ENCODE results near the gene MSTN.

Gene MSTN

DNA sequence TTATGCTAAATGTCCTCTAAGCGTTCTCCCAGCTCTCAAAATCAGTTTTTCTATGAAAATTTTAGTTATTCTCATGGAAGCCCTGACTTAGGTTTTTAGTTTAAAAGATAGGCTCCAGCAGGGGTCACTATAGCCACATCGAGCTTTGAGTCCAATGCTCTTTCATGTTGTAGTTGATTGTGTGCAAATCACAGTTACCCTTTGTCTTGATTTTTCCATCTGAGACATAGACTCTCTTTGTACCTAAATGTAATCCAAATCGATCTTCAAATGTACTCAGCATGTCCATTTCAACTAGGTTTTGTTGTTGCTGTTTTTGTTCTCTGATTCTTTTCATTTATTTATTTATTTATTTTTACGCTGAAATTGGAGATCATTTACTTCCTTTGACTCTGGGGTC lies 26.4 kb upstream of the MSTN start:
- TF ChIP-seq, protein P1, sequence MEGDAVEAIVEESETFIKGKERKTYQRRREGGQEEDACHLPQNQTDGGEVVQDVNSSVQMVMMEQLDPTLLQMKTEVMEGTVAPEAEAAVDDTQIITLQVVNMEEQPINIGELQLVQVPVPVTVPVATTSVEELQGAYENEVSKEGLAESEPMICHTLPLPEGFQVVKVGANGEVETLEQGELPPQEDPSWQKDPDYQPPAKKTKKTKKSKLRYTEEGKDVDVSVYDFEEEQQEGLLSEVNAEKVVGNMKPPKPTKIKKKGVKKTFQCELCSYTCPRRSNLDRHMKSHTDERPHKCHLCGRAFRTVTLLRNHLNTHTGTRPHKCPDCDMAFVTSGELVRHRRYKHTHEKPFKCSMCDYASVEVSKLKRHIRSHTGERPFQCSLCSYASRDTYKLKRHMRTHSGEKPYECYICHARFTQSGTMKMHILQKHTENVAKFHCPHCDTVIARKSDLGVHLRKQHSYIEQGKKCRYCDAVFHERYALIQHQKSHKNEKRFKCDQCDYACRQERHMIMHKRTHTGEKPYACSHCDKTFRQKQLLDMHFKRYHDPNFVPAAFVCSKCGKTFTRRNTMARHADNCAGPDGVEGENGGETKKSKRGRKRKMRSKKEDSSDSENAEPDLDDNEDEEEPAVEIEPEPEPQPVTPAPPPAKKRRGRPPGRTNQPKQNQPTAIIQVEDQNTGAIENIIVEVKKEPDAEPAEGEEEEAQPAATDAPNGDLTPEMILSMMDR (conservative IDR thresholded peaks at IDR 0.05; ENCODE audit: low read length) = peak; percentile 86
- no peak overlapping the region for H3K4me3 ChIP-seq (ENCODE audit: low read length)
- peak; percentile 63 for DNase-seq (ENCODE audit: low read depth)

DNA sequence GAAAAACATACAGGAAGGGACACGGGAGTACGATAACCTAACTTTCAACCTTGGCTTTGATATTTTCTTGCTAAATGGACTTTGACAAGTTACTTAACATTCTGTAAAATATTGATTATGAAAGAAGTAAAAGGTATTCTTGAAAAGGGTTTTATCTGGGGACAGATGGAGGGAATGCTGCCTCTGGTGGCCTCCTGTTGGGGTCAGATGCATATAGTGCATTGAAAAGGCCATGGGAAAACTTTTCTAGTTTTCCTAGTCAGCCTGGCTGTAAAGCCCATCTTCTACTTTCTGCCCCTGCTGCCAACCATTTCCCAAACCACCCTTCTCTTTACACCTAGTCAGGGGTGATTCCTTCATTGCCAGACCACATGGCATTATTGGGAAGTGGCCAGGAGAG lies 22.2 kb upstream of the MSTN start:
- TF ChIP-seq, protein P1 (conservative IDR thresholded peaks at IDR 0.05; ENCODE audit: low read length) = no peak
- no peak for DNase-seq (ENCODE audit: low read depth)
- H3K4me3 ChIP-seq (ENCODE audit: low read length) = no peak overlapping the region

DNA sequence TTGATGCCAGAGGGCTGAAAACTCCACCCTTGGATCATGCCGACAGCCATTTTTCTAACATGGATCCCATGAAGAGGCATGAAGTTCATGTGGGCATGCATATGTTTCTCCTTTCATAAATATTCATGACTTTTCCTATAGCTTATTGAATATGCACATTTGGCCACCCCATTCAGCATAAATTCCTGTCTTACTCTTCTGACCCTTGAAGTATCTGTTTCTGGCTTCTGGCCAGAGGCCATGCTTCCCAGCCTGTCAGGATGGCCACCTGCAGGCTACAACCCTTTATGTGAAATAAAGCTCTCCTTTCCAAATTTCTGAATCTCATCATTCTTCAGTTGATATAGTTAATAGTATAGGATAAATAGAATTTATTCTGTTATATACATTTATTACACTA lies 19.6 kb upstream of the MSTN start:
- TF ChIP-seq, protein P1 (conservative IDR thresholded peaks at IDR 0.05; ENCODE audit: low read length) = no peak
- no peak overlapping the region for H3K4me3 ChIP-seq (ENCODE audit: low read length)
- DNase-seq (ENCODE audit: low read depth) = no peak

DNA sequence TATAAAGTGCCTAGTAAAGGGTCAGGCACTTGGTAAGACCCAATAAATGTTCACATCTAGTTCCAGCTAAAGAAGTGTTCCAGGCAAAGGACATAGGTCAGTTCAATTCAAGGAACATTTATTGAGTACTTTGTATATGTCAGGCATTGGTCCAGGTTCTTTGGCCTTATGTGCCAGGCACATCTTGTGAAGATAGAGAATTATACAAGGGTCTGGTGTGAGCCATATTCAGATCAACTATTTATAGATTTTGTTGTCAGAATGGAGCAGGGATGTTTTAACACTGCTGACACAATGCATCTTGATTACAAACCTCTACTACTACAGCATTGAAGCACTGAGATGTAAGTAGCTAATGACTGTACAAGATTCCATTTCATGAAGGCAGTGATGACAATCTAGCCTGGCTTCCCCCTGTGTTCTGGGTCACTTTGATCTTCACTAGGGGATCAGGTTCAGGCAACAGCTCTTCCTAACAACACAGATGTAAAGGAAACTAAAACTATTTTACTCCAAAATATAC lies 18.1 kb upstream of the MSTN start:
- no peak overlapping the region for H3K4me3 ChIP-seq (ENCODE audit: low read length)
- TF ChIP-seq, protein P1 (conservative IDR thresholded peaks at IDR 0.05; ENCODE audit: low read length) = no peak
- DNase-seq (ENCODE audit: low read depth) = no peak

DNA sequence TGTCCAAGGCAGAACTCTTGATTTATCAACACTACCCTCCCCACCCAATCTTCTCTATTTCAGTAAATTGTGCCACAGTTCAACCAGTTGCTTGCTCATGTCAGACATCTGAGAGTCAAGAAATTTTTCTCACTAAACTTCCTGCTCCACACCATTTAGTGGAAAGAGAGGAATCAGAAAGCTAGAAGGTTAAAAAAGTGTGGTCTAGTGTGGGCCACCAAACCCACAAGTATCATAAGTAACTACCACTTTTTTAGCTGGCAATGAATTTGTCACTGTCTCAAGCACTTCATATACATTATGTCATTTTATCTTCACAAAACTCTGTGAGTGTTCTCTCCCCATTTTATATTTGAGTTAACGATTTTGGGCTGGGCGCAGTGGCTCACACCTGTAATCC lies 16.6 kb upstream of the MSTN start:
- TF ChIP-seq, protein P1 (conservative IDR thresholded peaks at IDR 0.05; ENCODE audit: low read length) = no peak
- no peak overlapping the region for H3K4me3 ChIP-seq (ENCODE audit: low read length)
- DNase-seq (ENCODE audit: low read depth) = no peak

DNA sequence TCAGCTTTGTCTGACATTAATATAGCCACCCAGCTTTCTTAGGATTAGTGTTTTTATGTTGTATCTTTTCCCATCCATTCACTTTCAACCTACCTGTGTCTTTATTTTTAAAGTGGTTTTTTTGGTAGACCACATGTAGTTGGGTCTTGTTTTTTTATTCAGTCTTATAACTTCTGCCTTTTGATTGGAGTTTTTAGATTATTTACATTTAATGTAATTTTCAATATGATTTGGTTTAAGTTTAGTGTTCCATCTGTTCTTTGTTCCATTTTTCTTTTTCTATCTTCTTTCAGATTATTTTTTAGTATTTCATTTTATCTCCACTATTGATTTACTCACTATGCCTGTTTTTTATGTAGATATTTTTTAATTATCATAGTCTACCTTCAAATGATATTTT lies 13.1 kb upstream of the MSTN start:
- TF ChIP-seq, protein P1 (conservative IDR thresholded peaks at IDR 0.05; ENCODE audit: low read length) = no peak
- DNase-seq (ENCODE audit: low read depth) = no peak

DNA sequence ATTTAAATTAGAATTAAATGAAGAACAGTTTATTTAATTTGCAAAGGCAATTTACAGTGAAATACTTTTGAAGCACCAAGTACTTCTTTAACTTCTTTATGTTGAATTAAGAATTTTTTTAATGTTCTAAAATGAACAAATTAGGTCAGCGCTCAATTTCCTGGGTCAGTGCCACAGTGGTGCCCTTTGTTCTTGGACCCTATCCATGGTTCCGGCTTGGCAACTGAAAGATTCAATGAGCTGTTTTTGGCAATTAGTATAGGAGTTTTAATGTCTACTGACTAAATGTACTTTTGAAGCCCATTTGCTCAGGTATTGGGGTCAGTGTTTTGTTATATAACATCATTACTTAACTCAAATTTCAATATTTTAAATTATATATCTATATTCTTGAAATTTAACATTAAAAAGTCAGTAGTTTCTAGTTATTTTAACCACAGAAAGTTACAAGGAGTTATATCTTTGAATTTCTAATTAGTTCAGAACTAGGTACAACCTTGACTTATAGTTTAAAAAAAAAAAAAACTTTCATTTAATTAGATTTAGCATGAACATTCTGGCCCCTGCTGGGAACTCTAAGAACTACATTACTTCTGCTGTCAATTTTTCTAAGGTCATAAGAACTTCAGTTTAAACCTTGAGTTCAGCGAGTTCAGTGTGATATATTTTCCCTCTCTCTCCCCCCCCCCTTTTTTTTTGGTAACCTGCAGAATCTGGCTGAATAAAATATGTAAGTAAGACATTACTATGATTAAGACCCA lies 7.6 kb upstream of the MSTN start:
- peak; percentile 74 for DNase-seq (ENCODE audit: low read depth)
- no peak overlapping the region for H3K4me3 ChIP-seq (ENCODE audit: low read length)

More for the DNA sequence above, 13.1 kb upstream of the MSTN start:
- H3K4me3 ChIP-seq (ENCODE audit: low read length) = no peak overlapping the region

More for the DNA sequence above, 7.6 kb upstream of the MSTN start:
- TF ChIP-seq, protein P1 (conservative IDR thresholded peaks at IDR 0.05; ENCODE audit: low read length) = peak; percentile 82
